Measurements from ENCODE around the gene FOXL2NB. TPM values are rescaled to one million over a fixed set of nuclear protein-coding genes. Genes with fewer than 3 reads are reported as not detected.

FOXL2NB gene
- total and polyA plus RNA-seq, 2 of the 13 experiments (the other 11 are each of a cell fraction or from before 2014, with no cell fraction given), result not detected

DNA sequence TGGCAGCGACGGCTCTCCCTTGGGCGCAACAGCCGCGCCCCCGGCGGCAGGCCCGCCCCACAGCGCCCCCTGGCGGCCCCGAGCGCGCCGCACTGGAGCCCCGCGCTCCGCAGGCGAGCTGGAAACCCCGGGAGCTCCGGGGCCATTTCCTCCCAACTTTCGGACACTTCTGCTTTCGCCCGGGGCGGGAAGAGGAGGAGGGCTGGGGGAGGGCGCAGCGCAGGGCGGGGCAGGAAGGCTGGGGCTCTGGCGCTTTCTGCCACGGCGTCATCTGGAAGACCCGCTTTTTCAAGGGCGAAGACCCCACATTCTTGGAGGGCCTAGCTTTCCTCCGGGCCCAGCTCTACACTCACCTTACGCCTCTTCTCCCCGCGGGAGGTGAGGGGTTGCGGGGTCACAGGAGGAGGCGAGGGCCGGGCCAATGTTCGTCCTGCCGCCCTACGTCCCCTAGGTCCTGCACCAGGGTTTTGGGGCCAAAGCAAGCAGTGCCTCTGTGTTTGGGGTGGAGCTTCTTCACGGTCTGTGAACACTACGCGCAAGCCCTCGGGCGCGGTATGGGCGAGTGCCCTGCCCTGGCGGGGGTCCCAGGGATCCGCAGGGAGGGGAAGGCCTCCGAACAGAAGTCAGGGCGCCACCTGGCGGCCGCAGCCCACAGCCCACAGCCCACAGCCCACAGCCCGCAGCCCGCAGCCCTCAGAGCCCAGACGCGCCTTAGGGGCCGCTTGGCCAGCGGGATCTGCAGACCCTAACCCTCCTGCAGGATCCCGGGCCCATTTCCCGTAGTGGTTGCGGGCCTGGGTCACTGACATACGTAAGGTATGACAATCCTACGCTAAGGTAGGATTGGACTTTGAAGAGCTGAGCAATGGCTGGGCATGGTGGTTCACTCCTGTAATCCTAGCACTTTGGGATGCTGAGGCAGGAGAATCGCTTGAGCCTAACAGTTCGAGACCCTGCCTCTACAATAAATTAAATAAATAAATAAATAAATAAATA lies 31.2 kb upstream of the FOXL2NB start (continued):
- TF ChIP-seq ZKSCAN8 (CRISPR knock-in tag; IDR thresholded peaks at IDR 0.05; ENCODE audit: borderline replicate concordance) (no peak), ZBTB8A (CRISPR knock-in tag; IDR thresholded peaks at IDR 0.05; ENCODE audit: borderline replicate concordance, low read depth) (no peak), MXI1 (IDR thresholded peaks at IDR 0.05; ENCODE audit: borderline replicate concordance, low read depth, low read length) (no peak), RBM39 (IDR thresholded peaks at IDR 0.05; ENCODE audit: low read depth, low read length, poor library complexity, severe bottlenecking) (peak; percentile 63), ELF1 (CRISPR knock-in tag; IDR thresholded peaks at IDR 0.05) (no peak), ZSCAN21 (CRISPR knock-in tag; IDR thresholded peaks at IDR 0.05; ENCODE audit: borderline replicate concordance) (peak; percentile 5; the same call in 1 of the 2 replicates), HHEX (CRISPR knock-in tag; IDR thresholded peaks at IDR 0.05) (no peak), KLF9 (CRISPR knock-in tag; IDR thresholded peaks at IDR 0.05; ENCODE audit: low read depth) (no peak), NCOA2 (CRISPR knock-in tag; IDR thresholded peaks at IDR 0.05) (no peak), ZNF672 (CRISPR knock-in tag; IDR thresholded peaks at IDR 0.05) (no peak), MZF1 (CRISPR knock-in tag; IDR thresholded peaks at IDR 0.05; ENCODE audit: borderline replicate concordance) (no peak), BHLHE40 (IDR thresholded peaks at IDR 0.05; ENCODE audit: low read length) (no peak), KDM5B (CRISPR knock-in tag; IDR thresholded peaks at IDR 0.05; ENCODE audit: borderline replicate concordance) (no peak), ZNF546 (CRISPR knock-in tag; conservative IDR thresholded peaks at IDR 0.05) (no peak), SP4 (CRISPR knock-in tag; IDR thresholded peaks at IDR 0.05) (peak; percentile 55; the same call in 1 of the 2 replicates)
- TF ChIP-seq, protein P1, sequence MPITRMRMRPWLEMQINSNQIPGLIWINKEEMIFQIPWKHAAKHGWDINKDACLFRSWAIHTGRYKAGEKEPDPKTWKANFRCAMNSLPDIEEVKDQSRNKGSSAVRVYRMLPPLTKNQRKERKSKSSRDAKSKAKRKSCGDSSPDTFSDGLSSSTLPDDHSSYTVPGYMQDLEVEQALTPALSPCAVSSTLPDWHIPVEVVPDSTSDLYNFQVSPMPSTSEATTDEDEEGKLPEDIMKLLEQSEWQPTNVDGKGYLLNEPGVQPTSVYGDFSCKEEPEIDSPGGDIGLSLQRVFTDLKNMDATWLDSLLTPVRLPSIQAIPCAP (CRISPR knock-in tag; IDR thresholded peaks at IDR 0.05; ENCODE audit: low read depth), result no peak
- TF ChIP-seq, protein P2, sequence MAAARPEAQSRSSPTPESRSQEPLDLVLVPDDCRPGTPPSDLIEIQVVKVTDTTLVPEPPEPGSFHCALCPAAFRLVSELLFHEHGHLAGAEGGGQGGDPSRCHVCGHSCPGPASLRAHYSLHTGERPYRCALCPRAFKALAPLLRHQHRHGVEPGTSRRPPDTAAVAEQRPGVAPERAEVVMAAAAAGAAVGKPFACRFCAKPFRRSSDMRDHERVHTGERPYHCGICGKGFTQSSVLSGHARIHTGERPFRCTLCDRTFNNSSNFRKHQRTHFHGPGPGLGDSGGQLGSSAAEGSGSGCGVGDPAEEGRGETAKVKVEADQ (CRISPR knock-in tag; IDR thresholded peaks at IDR 0.05; ENCODE audit: borderline replicate concordance), result no peak
- TF ChIP-seq, protein P3, sequence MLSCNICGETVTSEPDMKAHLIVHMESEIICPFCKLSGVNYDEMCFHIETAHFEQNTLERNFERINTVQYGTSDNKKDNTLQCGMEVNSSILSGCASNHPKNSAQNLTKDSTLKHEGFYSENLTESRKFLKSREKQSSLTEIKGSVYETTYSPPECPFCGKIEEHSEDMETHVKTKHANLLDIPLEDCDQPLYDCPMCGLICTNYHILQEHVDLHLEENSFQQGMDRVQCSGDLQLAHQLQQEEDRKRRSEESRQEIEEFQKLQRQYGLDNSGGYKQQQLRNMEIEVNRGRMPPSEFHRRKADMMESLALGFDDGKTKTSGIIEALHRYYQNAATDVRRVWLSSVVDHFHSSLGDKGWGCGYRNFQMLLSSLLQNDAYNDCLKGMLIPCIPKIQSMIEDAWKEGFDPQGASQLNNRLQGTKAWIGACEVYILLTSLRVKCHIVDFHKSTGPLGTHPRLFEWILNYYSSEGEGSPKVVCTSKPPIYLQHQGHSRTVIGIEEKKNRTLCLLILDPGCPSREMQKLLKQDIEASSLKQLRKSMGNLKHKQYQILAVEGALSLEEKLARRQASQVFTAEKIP (CRISPR knock-in tag; IDR thresholded peaks at IDR 0.05; ENCODE audit: borderline replicate concordance), result no peak
- TF ChIP-seq, protein P4, sequence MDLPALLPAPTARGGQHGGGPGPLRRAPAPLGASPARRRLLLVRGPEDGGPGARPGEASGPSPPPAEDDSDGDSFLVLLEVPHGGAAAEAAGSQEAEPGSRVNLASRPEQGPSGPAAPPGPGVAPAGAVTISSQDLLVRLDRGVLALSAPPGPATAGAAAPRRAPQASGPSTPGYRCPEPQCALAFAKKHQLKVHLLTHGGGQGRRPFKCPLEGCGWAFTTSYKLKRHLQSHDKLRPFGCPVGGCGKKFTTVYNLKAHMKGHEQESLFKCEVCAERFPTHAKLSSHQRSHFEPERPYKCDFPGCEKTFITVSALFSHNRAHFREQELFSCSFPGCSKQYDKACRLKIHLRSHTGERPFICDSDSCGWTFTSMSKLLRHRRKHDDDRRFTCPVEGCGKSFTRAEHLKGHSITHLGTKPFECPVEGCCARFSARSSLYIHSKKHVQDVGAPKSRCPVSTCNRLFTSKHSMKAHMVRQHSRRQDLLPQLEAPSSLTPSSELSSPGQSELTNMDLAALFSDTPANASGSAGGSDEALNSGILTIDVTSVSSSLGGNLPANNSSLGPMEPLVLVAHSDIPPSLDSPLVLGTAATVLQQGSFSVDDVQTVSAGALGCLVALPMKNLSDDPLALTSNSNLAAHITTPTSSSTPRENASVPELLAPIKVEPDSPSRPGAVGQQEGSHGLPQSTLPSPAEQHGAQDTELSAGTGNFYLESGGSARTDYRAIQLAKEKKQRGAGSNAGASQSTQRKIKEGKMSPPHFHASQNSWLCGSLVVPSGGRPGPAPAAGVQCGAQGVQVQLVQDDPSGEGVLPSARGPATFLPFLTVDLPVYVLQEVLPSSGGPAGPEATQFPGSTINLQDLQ (CRISPR knock-in tag; IDR thresholded peaks at IDR 0.05), result no peak; the same call in 1 of the 2 replicates
- TF ChIP-seq, protein P5, sequence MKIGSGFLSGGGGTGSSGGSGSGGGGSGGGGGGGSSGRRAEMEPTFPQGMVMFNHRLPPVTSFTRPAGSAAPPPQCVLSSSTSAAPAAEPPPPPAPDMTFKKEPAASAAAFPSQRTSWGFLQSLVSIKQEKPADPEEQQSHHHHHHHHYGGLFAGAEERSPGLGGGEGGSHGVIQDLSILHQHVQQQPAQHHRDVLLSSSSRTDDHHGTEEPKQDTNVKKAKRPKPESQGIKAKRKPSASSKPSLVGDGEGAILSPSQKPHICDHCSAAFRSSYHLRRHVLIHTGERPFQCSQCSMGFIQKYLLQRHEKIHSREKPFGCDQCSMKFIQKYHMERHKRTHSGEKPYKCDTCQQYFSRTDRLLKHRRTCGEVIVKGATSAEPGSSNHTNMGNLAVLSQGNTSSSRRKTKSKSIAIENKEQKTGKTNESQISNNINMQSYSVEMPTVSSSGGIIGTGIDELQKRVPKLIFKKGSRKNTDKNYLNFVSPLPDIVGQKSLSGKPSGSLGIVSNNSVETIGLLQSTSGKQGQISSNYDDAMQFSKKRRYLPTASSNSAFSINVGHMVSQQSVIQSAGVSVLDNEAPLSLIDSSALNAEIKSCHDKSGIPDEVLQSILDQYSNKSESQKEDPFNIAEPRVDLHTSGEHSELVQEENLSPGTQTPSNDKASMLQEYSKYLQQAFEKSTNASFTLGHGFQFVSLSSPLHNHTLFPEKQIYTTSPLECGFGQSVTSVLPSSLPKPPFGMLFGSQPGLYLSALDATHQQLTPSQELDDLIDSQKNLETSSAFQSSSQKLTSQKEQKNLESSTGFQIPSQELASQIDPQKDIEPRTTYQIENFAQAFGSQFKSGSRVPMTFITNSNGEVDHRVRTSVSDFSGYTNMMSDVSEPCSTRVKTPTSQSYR (CRISPR knock-in tag; IDR thresholded peaks at IDR 0.05; ENCODE audit: borderline replicate concordance), result no peak

Data from HepG2 (cell line).